Mucosa of descending colon (tissue), 3 donors: ENCODE results near the gene TP53INP2. TPM values are rescaled to one million over a fixed set of nuclear protein-coding genes. Genes with fewer than 3 reads are reported as not detected.

Experiments
- ATAC-seq: fragments of 200-7000 bp; cut with Tn5 transposase; one replicate; pipeline ENCODE4 v1.9.1; 2020; ENCODE audit warnings: mild to moderate bottlenecking, moderate library complexity
- DNase-seq, 3 donors: peaks; one replicate each; pipeline ENCODE4 v3.0.0-alpha.2; 2020
- H3K36me3 ChIP-seq: fragments of 200-600 bp; one replicate; pipeline ENCODE4 v1.8.0; 2021; ENCODE audit warnings: low read depth, mild to moderate bottlenecking
- H3K4me1 ChIP-seq: fragments of 200-600 bp; one replicate; pipeline ENCODE4 v1.8.0; 2021; ENCODE audit warnings: low read depth, mild to moderate bottlenecking
- H3K4me3 ChIP-seq: fragments of 200-600 bp; one replicate; pipeline ENCODE4 v1.8.0; 2021; ENCODE audit warnings: mild to moderate bottlenecking
- H3K9me3 ChIP-seq: fragments of 200-600 bp; one replicate; pipeline ENCODE4 v1.8.0; 2021; ENCODE audit warnings: mild to moderate bottlenecking
- CTCF ChIP-seq: fragments of 200-600 bp; IDR thresholded peaks from one replicate; pipeline ENCODE4 v1.8.0; 2022; ENCODE audit warnings: antibody characterized with exemption, mild to moderate bottlenecking
- intact Hi-C, 2 donors: fragments of 100-400 bp; cut with DNase I in 1 of 2; cut with micrococcal nuclease in 1 of 2; formaldehyde crosslinking; loops; one replicate each; pipeline versions ENCODE4 v1.11.0 to v1.11.1; 2022; cut with DNase I, micrococcal nuclease
- total RNA-seq, 3 donors: library from RNA; stranded (reverse); fragmentation: NEBNext Ultra II Directional in 2 of 3; extraction: Animal tissue kit (Norgen Biotek cat#: 25700) in 2 of 3; gene quantifications; one replicate each; pipeline versions ENCODE4 v1.2.1 to v1.2.4, GENCODE V29; 2021 to 2023
- donor health status: DM: no; HTN: no; CAD: no; lungs with moderate emphysema.
- donor health status: DM: no; HTN: no; CAD: no.
- donor health status: DM: no; HTN: yes; CAD: no.

Gene TP53INP2
- total RNA-seq, 3 donors from 2014 or later = 65.9 to 155 (median 114) TPM

- ATAC-seq (no peak), DNase-seq (no peak)
- no peaks in the 10 kb centered on the region for H3K9me3 ChIP-seq
- H3K4me1 ChIP-seq = no peaks in the 10 kb centered on the region
- H3K36me3 ChIP-seq = peaks cover 11% of the 10 kb centered on the region
- intact Hi-C loops = no loop called here
- TF ChIP-seq CTCF = no peak
- no peak overlapping the region for H3K4me3 ChIP-seq
Observed at GRCh38 chr20:34747479-34747878, 43.3 kb downstream of the TP53INP2 start.

GRCh38 chr20:34748709-34749108 lies 44.6 kb downstream of the TP53INP2 start:
- ATAC-seq (no peak), DNase-seq (no peak)
- intact Hi-C loops = no loop called here
- Histone ChIP-seq H3K4me3 (no peak overlapping the region), H3K9me3 (no peaks in the 10 kb centered on the region), H3K4me1 (no peaks in the 10 kb centered on the region), H3K36me3 (peaks cover 11% of the 10 kb centered on the region)
- TF ChIP-seq CTCF = no peak

GRCh38 chr20:34750484-34750883 lies 46.3 kb downstream of the TP53INP2 start:
- no peak overlapping the region for H3K4me3 ChIP-seq
- DNase-seq (no peak), ATAC-seq (no peak)
- H3K9me3 ChIP-seq = no peaks in the 10 kb centered on the region
- TF ChIP-seq CTCF = no peak
- intact Hi-C loops = no loop called here
- H3K4me1 ChIP-seq = no peaks in the 10 kb centered on the region
- H3K36me3 ChIP-seq = peaks cover 11% of the 10 kb centered on the region

- TF ChIP-seq CTCF = no peak
- DNase-seq (no peak), ATAC-seq (no peak)
- Histone ChIP-seq H3K9me3 (no peaks in the 10 kb centered on the region), H3K4me3 (no peak overlapping the region), H3K4me1 (no peaks in the 10 kb centered on the region), H3K36me3 (peaks cover 11% of the 10 kb centered on the region)
- intact Hi-C loops = no loop called here
Observed at GRCh38 chr20:34751453-34751852, 47.3 kb downstream of the TP53INP2 start.

- intact Hi-C loops = no loop called here
- DNase-seq (no peak), ATAC-seq (no peak)
- H3K36me3 ChIP-seq = peaks cover 19% of the 10 kb centered on the region
- H3K9me3 ChIP-seq = no peaks in the 10 kb centered on the region
- TF ChIP-seq CTCF = no peak
- no peaks in the 10 kb centered on the region for H3K4me1 ChIP-seq
- no peak overlapping the region for H3K4me3 ChIP-seq
Observed at GRCh38 chr20:34753706-34754461, 49.7 kb downstream of the TP53INP2 start.

- Histone ChIP-seq H3K4me3 (no peak overlapping the region), H3K4me1 (no peaks in the 10 kb centered on the region), H3K36me3 (peaks cover 17% of the 10 kb centered on the region), H3K9me3 (no peaks in the 10 kb centered on the region)
- ATAC-seq = no peak
- intact Hi-C loops = no loop called here
- DNase-seq = no peak
- no peak for TF ChIP-seq CTCF
Observed at GRCh38 chr20:34754611-34755010, 50.5 kb downstream of the TP53INP2 start.
